Upper lobe of left lung (tissue), 4 donors: ENCODE results near the gene TCEANC2.

ENCODE experiments used
- POLR2AphosphoS5 ChIP-seq, 2 donors: sonication (generic); formaldehyde crosslinking; IDR thresholded peaks; one replicate each; pipeline ENCODE4 v1.5.1; 2017; ENCODE audit warnings: antibody characterized with exemption in 2 of 2
- TF ChIP-seq, protein P1 (sequence below), 6 experiments: fragments of 450-650 bp in 4 of 6; fragments of 200-600 bp in 2 of 6; sonication (generic) in 2 of 6; IDR thresholded peaks; one replicate each; pipeline ENCODE4 v1.5.1; 2016 to 2019; ENCODE audit warnings: antibody characterized with exemption in 6 of 6

GRCh38 chr1:54111624-54112023 is 58.2 kb downstream of the TCEANC2 start:
- no peak for TF ChIP-seq POLR2AphosphoS5 (IDR thresholded peaks at IDR 0.05)
- TF ChIP-seq, protein P1, sequence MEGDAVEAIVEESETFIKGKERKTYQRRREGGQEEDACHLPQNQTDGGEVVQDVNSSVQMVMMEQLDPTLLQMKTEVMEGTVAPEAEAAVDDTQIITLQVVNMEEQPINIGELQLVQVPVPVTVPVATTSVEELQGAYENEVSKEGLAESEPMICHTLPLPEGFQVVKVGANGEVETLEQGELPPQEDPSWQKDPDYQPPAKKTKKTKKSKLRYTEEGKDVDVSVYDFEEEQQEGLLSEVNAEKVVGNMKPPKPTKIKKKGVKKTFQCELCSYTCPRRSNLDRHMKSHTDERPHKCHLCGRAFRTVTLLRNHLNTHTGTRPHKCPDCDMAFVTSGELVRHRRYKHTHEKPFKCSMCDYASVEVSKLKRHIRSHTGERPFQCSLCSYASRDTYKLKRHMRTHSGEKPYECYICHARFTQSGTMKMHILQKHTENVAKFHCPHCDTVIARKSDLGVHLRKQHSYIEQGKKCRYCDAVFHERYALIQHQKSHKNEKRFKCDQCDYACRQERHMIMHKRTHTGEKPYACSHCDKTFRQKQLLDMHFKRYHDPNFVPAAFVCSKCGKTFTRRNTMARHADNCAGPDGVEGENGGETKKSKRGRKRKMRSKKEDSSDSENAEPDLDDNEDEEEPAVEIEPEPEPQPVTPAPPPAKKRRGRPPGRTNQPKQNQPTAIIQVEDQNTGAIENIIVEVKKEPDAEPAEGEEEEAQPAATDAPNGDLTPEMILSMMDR (IDR thresholded peaks at IDR 0.05) = no peak
